NB4 (cell line): ENCODE measurements around the gene AMZ2.
"Not testable (repeated sequence)": the region's sequence is repeated elsewhere in the genome, so short reads cannot be mapped to it uniquely, and the experiment has no call there.

Experiments used
- POLR2A ChIP-seq: IDR thresholded peaks from 2 replicates; pipeline ENCODE4 v1.6.1; 2011; ENCODE audit warnings: mild to moderate bottlenecking; ENCODE audit not compliant: insufficient read length; ENCODE audit errors: extremely low read depth
- TF ChIP-seq, protein P1 (sequence below): IDR thresholded peaks from one replicate; pipeline ENCODE4 v1.5.1; 2012; ENCODE audit warnings: low read depth, low read length

DNA sequence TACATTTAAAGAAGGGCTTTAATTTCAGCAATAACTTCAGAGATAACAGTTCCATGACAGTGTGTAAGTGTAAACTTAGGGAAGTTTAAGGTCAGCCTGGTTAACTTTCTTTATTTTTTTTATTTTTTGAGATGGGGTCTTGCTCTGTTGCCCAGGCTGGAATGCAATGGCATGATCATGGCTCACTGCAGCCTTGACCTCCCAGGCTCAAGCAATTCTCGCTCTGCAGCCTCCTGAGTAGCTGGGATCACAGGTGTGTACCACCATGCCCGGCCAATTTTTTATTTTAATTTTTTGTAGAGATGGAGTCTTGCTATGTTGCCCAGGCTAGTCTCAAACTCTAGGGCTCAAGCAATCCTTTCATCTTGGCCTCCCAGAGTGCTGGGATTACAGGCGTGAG is 28.5 kb downstream of the AMZ2 start:
- TF ChIP-seq, protein P1, sequence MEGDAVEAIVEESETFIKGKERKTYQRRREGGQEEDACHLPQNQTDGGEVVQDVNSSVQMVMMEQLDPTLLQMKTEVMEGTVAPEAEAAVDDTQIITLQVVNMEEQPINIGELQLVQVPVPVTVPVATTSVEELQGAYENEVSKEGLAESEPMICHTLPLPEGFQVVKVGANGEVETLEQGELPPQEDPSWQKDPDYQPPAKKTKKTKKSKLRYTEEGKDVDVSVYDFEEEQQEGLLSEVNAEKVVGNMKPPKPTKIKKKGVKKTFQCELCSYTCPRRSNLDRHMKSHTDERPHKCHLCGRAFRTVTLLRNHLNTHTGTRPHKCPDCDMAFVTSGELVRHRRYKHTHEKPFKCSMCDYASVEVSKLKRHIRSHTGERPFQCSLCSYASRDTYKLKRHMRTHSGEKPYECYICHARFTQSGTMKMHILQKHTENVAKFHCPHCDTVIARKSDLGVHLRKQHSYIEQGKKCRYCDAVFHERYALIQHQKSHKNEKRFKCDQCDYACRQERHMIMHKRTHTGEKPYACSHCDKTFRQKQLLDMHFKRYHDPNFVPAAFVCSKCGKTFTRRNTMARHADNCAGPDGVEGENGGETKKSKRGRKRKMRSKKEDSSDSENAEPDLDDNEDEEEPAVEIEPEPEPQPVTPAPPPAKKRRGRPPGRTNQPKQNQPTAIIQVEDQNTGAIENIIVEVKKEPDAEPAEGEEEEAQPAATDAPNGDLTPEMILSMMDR = not testable (repeated sequence)
- TF ChIP-seq POLR2A = not testable (repeated sequence)
